ENCODE measurements around the gene SAMD1.
A peak's percentile ranks its signal among the peaks of the same experiment; 100 is the strongest.

Gene SAMD1

DNA sequence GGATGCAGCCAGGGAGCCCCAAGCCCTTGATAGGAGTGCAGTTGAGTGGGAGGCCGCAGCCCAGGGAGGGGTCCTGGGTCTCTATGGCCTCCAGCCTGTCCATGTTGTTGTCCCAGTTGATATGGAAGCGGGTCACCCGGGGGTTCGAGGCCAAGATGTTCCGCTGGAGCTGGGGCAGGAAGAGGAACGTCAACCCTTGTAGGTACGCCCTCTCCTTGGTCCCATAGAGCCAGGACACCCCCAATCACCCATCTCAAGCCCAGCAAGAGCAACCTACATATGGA lies 29.9 kb upstream of the SAMD1 start:
- DNase-seq (ENCODE audit: low read depth in 1 of 2, low spot score in 1 of 2), result no peak
- Histone ChIP-seq H3K27me3 (ENCODE audit: insufficient read depth, poor library complexity, severe bottlenecking) (no peaks in the 10 kb centered on the region), H3K27ac (replicated peaks) (no peak overlapping the region), H3K4me3 (replicated peaks; ENCODE audit: insufficient read depth, low read length) (no peak overlapping the region)
- TF ChIP-seq GABPA (IDR thresholded peaks at IDR 0.05; ENCODE audit: low read depth) (no peak), SPI1 (IDR thresholded peaks at IDR 0.05; ENCODE audit: borderline replicate concordance, low read depth) (no peak), POLR2AphosphoS5 (IDR thresholded peaks at IDR 0.05; ENCODE audit: low read depth) (no peak)
- TF ChIP-seq, protein P1, sequence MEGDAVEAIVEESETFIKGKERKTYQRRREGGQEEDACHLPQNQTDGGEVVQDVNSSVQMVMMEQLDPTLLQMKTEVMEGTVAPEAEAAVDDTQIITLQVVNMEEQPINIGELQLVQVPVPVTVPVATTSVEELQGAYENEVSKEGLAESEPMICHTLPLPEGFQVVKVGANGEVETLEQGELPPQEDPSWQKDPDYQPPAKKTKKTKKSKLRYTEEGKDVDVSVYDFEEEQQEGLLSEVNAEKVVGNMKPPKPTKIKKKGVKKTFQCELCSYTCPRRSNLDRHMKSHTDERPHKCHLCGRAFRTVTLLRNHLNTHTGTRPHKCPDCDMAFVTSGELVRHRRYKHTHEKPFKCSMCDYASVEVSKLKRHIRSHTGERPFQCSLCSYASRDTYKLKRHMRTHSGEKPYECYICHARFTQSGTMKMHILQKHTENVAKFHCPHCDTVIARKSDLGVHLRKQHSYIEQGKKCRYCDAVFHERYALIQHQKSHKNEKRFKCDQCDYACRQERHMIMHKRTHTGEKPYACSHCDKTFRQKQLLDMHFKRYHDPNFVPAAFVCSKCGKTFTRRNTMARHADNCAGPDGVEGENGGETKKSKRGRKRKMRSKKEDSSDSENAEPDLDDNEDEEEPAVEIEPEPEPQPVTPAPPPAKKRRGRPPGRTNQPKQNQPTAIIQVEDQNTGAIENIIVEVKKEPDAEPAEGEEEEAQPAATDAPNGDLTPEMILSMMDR (IDR thresholded peaks at IDR 0.05; ENCODE audit: insufficient read depth, low read length), result no peak
- TF ChIP-seq, protein P2, sequence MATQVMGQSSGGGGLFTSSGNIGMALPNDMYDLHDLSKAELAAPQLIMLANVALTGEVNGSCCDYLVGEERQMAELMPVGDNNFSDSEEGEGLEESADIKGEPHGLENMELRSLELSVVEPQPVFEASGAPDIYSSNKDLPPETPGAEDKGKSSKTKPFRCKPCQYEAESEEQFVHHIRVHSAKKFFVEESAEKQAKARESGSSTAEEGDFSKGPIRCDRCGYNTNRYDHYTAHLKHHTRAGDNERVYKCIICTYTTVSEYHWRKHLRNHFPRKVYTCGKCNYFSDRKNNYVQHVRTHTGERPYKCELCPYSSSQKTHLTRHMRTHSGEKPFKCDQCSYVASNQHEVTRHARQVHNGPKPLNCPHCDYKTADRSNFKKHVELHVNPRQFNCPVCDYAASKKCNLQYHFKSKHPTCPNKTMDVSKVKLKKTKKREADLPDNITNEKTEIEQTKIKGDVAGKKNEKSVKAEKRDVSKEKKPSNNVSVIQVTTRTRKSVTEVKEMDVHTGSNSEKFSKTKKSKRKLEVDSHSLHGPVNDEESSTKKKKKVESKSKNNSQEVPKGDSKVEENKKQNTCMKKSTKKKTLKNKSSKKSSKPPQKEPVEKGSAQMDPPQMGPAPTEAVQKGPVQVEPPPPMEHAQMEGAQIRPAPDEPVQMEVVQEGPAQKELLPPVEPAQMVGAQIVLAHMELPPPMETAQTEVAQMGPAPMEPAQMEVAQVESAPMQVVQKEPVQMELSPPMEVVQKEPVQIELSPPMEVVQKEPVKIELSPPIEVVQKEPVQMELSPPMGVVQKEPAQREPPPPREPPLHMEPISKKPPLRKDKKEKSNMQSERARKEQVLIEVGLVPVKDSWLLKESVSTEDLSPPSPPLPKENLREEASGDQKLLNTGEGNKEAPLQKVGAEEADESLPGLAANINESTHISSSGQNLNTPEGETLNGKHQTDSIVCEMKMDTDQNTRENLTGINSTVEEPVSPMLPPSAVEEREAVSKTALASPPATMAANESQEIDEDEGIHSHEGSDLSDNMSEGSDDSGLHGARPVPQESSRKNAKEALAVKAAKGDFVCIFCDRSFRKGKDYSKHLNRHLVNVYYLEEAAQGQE (IDR thresholded peaks at IDR 0.05; ENCODE audit: insufficient replicate concordance, low read depth), result no peak

DNA sequence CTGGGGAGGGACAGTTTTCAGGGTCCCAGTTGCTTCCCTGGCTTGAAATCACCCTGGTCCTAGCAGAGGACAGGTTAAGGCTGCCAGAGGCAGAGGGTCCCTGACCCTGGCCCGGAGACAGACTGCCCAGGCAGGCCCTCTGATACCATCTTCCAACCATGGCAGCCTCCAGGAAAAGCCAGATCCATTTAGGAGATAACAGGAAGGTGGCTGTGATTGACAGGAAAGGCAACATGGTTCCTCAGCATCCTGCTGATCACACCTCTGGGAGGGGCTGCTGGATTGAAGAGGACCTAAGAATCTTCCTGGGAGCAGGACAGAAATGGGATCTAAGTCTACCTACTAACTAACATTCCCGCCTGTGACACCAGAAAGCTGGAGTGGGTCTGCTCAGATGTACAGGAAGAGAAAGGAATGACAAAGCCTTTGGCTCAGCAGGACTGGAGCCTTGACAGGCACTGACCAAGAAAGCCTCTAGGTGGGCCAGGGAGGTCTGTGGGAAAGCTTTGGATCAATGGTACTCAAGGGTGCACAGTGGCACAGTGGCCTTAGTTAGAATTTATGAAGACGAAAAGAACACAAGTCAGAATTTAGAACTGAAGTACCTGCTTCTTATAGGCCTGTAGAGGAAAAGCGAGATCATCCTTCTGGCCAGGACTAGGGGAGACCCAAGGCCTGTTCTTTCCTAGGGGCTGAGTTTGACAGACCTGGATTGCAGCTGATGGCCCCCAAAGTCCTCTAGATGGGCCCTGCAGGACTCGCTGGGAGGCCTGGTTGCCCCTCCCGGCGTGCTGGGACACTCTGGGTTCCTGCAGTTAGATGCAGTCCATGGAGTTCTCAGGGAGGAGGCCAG lies 29.3 kb upstream of the SAMD1 start:
- no peak overlapping the region for H3K4me3 ChIP-seq (replicated peaks; ENCODE audit: insufficient read depth, low read length)
- TF ChIP-seq POLR2AphosphoS5 (IDR thresholded peaks at IDR 0.05; ENCODE audit: low read depth), result 0 out of 2 replicates have a peak, but pooled peaks have one; percentile 9
- TF ChIP-seq SPI1 (IDR thresholded peaks at IDR 0.05; ENCODE audit: borderline replicate concordance, low read depth), result no peak
- TF ChIP-seq, protein P2 (IDR thresholded peaks at IDR 0.05; ENCODE audit: insufficient replicate concordance, low read depth), result no peak
- TF ChIP-seq, protein P1 (IDR thresholded peaks at IDR 0.05; ENCODE audit: insufficient read depth, low read length), result no peak
- no peak for TF ChIP-seq GABPA (IDR thresholded peaks at IDR 0.05; ENCODE audit: low read depth)
- no peaks in the 10 kb centered on the region for H3K27me3 ChIP-seq (ENCODE audit: insufficient read depth, poor library complexity, severe bottlenecking)
- DNase-seq (ENCODE audit: low read depth in 1 of 2, low spot score in 1 of 2), result no peak
- no peak overlapping the region; the same call in 1 of the 2 replicates for H3K27ac ChIP-seq (replicated peaks)

DNA sequence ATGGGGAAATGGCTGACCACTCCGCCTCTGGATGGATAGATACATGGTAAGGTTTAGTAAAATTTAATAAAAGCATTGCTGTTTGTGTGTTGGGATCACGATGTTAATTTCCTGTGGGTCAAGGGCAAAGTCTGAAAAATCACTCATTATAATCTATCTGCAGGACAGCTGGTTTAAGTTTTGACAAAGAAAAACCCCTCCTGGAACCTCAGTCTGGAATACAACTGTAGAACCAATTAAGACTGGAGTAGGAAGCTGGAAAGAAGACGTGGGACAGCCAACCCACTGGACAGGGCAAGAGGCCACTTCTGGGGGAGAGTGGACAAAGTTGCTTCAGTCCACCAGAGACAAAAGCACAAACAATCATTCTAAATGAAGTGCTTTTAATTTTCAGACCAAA lies 28.6 kb upstream of the SAMD1 start:
- H3K27ac ChIP-seq (replicated peaks), result peak overlapping the region; percentile 79
- H3K27me3 ChIP-seq (ENCODE audit: insufficient read depth, poor library complexity, severe bottlenecking), result no peaks in the 10 kb centered on the region
- no peak for DNase-seq (ENCODE audit: low read depth in 1 of 2, low spot score in 1 of 2)
- H3K4me3 ChIP-seq (replicated peaks; ENCODE audit: insufficient read depth, low read length), result peak overlapping the region; percentile 51
- TF ChIP-seq, protein P2 (IDR thresholded peaks at IDR 0.05; ENCODE audit: insufficient replicate concordance, low read depth), result no peak
- TF ChIP-seq GABPA (IDR thresholded peaks at IDR 0.05; ENCODE audit: low read depth) (no peak), POLR2AphosphoS5 (IDR thresholded peaks at IDR 0.05; ENCODE audit: low read depth) (no peak), SPI1 (IDR thresholded peaks at IDR 0.05; ENCODE audit: borderline replicate concordance, low read depth) (no peak)
- TF ChIP-seq, protein P1 (IDR thresholded peaks at IDR 0.05; ENCODE audit: insufficient read depth, low read length), result no peak

Data from HL-60 (cell line).